AG04450 (cell line): Measurements from ENCODE around the gene PPIL4. TPM values are rescaled to one million over a fixed set of nuclear protein-coding genes. Genes with fewer than 3 reads are reported as not detected.

ENCODE experiments used
- CTCF ChIA-PET: fragments of 300-600, 350-600 bp; formaldehyde crosslinking; extraction: SDS; loops from one replicate; lab custom pipeline; 2022; ENCODE audit warnings: antibody characterized with exemption, inconsistent platforms; lab: Charles Lee
- POLR2A ChIA-PET: fragments of 350-600 bp; formaldehyde crosslinking; extraction: SDS; loops from one replicate; lab custom pipeline; 2021; ENCODE audit warnings: antibody characterized with exemption, inconsistent platforms; lab: Yijun Ruan, JAX
- DNase-seq: peaks from one replicate; pipeline ENCODE4 v3.0.0-alpha.2; 2011; ENCODE audit warnings: low read depth, low spot score
- H3K27ac ChIP-seq: one replicate; pipeline ENCODE4 v1.5.1; 2012; ENCODE audit warnings: low read depth, low read length, control low read depth
- H3K27me3 ChIP-seq: one replicate; pipeline ENCODE4 v1.6.0; 2012; ENCODE audit warnings: low read length; ENCODE audit not compliant: control insufficient read depth, insufficient read depth
- H3K4me3 ChIP-seq: 2 replicates; pipeline ENCODE4 v1.5.1; 2011; ENCODE audit warnings: mild to moderate bottlenecking, low read depth, low read length, control low read depth
- H3K9me3 ChIP-seq: 2 replicates; pipeline ENCODE4 v1.5.1; 2012; ENCODE audit warnings: low read length; ENCODE audit not compliant: control insufficient read depth, insufficient read depth
- CTCF ChIP-seq: IDR thresholded peaks from 2 replicates; pipeline ENCODE4 v1.5.1; 2011; ENCODE audit warnings: low read depth, low read length, control low read depth, inconsistent platforms
- polyA plus RNA-seq: library from polyadenylated mRNA; depleted of rRNA; stranded (reverse); fragments of >200 nt; gene quantifications from 2 replicates; pipeline ENCODE4 v1.2.3, GENCODE V29; 2011; rRNA removed
- small RNA-seq: library from RNA; depleted of rRNA; stranded (forward); fragments of <200 nt; gene quantifications from one replicate; pipeline ENCODE3, GENCODE V24; 2012; ENCODE audit warnings: low read depth; ENCODE audit not compliant: insufficient read length

PPIL4 gene
- polyA plus RNA-seq, 1 experiment = 14.7 TPM

- Histone ChIP-seq H3K27me3 (no peaks in the 10 kb centered on the region), H3K27ac (no peak overlapping the region), H3K9me3 (no peaks in the 10 kb centered on the region; the same call in 1 of the 2 replicates), H3K4me3 (no peak overlapping the region)
- TF ChIP-seq CTCF = no peak
- ChIA-PET POLR2A (no interaction called here), CTCF (interaction anchor here (1.1 kb wide), 1 partner anchor 25 kb away, joined by 5 read pairs; no protein-coding TSS in a partner anchor)
- no peak for DNase-seq
Observed at GRCh38 chr6:149457316-149457884, 88.4 kb downstream of the PPIL4 start.

GRCh38 chr6:149456311-149457021 is 89.4 kb downstream of the PPIL4 start:
- TF ChIP-seq CTCF = no peak
- no peak overlapping the region for H3K4me3 ChIP-seq
- ChIA-PET POLR2A (no interaction called here), CTCF (no interaction called here)
- no peak for DNase-seq
- no peak overlapping the region for H3K27ac ChIP-seq
- H3K9me3 ChIP-seq = no peaks in the 10 kb centered on the region; the same call in 1 of the 2 replicates
- no peaks in the 10 kb centered on the region for H3K27me3 ChIP-seq

- H3K9me3 ChIP-seq = no peaks in the 10 kb centered on the region; the same call in 1 of the 2 replicates
- TF ChIP-seq CTCF = no peak
- CTCF ChIA-PET = interaction anchor here (0.5 to 2.7 kb wide), 2 partner anchors 62 to 64 kb away, joined by 4 to 9 read pairs; no protein-coding TSS in a partner anchor
- POLR2A ChIA-PET = no interaction called here
- no peaks in the 10 kb centered on the region for H3K27me3 ChIP-seq
- no peak for DNase-seq
- H3K4me3 ChIP-seq = no peak overlapping the region
- no peak overlapping the region for H3K27ac ChIP-seq
Observed at GRCh38 chr6:149455031-149455732, 90.7 kb downstream of the PPIL4 start.

Small RNAs within 50 kb of the gene (small RNA-seq; reads per million reads assigned to genes)
- not detected for gene RF00410
- 0.81 reads per million for gene RNU7-3P

Other genes starting within 250 kb of the PPIL4 start
- gene TAB2, start 228.3 kb downstream of the PPIL4 start, polyA plus RNA-seq = 46.4 and 61.1 TPM in 2 replicates
- gene SUMO4, start 145.8 kb downstream of the PPIL4 start, polyA plus RNA-seq = 0.17 TPM in 1 of 2 replicates, not detected in the other
- 0.01 and 0.02 TPM in 2 replicates for gene ZC3H12D, start 61.0 kb downstream of the PPIL4 start, polyA plus RNA-seq
- gene GINM1, start 20.3 kb upstream of the PPIL4 start, polyA plus RNA-seq = 28.3 and 42.0 TPM in 2 replicates
- gene KATNA1, start 102.7 kb upstream of the PPIL4 start, polyA plus RNA-seq = 27.4 and 37.4 TPM in 2 replicates
- 13.1 and 17.6 TPM in 2 replicates for gene LATS1, start 172.1 kb upstream of the PPIL4 start, polyA plus RNA-seq
- gene NUP43, start 200.5 kb upstream of the PPIL4 start, polyA plus RNA-seq = 25.6 and 27.9 TPM in 2 replicates
- 77.5 and 96.2 TPM in 2 replicates for gene PCMT1, start 203.7 kb upstream of the PPIL4 start, polyA plus RNA-seq